Activated CD8-positive, alpha-beta memory T cell treated with anti-CD3 and anti-CD28 coated beads, Interleukin-2, amount 50 U/mL, for 24 hours (primary cell): ENCODE measurements around the gene CHST9.
"Not testable (repeated sequence)": the region's sequence is repeated elsewhere in the genome, so short reads cannot be mapped to it uniquely, and the experiment has no call there.

Experiments
- DNase-seq: peaks from one replicate; pipeline ENCODE4 v3.0.0-alpha.2; 2020; ENCODE audit errors: extremely low read depth

Gene CHST9

DNA sequence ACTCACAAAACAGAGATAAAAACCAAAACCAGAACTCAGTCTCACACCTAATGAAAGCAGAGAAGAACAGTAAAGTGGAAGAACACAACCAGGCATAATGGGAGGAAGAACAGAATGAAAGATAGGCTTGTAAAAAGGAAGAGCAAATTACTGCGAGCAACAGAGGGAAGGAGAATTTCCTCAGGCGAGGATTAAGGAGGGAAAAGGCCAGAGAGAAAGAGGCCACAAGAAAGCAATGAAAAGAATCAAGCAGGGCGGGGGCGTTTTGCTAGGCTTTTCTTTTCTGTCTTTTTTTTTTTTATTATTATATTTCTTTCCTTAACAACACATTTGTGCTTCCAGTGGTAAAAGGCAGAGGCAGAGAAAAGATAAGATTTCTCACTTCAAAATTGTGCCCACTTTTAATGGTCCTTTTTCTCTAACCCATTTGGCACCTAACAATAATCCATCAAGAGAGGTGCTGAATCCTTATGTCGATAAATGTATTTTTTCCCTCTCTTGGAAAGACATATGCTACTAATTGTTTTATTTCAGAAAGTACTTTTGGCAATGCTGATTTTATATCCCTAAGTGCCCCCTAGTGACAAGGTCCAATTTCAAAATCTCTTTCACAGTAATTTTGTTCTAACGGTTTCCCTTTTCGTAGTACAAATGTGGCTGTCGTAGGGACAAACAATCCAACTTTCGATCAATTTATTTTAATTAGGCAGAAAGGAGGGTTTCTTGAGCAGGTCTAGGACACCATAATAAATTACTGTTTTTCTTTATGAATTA is 180.9 kb downstream of the CHST9 start:
- no peak for DNase-seq

DNA sequence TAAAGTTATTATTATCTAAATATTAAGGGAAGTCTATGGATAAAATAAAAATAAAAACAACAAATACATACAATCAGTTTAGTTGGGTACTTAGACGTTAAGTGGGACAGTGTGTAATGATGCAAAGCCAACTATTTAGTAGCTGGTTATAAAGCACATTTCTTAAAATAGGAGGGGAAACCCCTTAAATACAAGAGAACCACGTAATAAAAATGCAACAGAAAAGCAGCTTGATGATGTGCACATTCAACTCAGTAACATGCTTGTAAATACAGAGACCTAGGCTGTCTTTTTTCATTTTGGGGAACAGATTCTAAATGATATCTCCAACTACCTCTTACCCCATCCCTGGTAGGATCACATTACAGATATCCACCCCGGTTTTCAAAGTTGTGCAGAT is 185.3 kb downstream of the CHST9 start:
- no peak for DNase-seq

DNA sequence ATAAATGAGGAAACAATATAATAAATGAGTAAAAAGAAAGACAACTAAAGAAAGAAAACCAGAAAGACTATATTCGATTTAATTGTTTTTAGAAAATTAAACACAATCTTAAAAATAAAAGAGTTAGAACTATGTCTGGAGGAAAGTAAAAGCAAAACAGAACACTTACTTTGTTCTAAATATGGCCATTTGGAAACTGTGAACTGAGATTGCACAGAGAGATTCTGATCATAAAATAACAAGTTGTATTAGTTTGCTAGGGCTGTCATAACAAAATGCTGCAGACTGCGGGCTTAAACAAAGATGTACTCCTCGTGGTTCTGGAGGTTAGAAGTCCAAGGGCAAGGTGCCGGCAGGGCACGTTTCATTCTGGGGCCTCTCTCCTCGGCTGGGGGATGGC is 191.5 kb downstream of the CHST9 start:
- DNase-seq = no peak

- DNase-seq = no peak
These were observed 192.2 kb downstream of the CHST9 start for GRCh38 chr18:26992926-26993325.

DNA sequence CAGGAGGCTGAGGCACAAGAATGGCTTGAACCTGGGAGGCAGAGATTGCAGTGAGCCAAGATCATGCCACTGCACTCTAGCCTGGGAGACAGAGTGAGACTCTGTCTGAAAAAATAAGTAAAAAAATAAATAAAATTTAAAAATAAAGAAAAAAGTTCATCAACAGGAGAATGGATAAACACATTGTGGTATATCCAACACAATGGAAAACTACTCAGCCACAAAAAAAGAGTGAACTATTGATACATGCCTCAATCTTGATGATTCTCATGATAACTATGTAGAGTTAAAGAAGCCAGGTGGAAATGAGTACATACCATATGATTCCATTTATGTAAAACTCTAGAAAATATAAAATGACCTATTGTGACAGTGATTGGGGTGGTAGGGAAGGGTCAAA is 195.3 kb downstream of the CHST9 start:
- no peak for DNase-seq

GRCh38 chr18:26981360-26982082 is 203.6 kb downstream of the CHST9 start:
- no peak for DNase-seq

- DNase-seq = no peak
These were observed 206.2 kb downstream of the CHST9 start for GRCh38 chr18:26978812-26979341.

- DNase-seq = no peak
These were observed 207.3 kb downstream of the CHST9 start for GRCh38 chr18:26977781-26978180.

DNA sequence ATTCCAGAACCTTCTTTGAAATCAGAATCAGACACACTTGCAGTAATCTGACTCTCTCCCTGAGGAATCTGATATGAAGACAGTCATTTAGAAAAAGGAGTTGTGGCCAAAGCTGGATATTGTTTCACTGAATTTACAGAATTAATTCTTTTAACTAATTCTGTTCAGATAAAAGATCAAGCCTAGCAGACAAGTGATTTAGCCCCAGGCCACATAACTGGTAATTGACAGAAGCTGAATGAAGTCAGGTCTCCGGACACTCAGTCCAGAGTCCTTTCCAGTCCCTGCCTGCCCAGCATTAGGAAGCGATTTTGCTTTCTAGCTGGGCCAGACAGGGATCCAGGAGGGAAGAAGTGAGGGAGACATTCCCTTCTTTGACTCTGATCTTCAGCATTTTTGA is 208.9 kb downstream of the CHST9 start:
- no peak for DNase-seq

GRCh38 chr18:26972549-26972948 is 212.6 kb downstream of the CHST9 start:
- DNase-seq = not testable (repeated sequence)

- no peak for DNase-seq
These were observed 213.7 kb downstream of the CHST9 start for GRCh38 chr18:26971409-26971808.

DNA sequence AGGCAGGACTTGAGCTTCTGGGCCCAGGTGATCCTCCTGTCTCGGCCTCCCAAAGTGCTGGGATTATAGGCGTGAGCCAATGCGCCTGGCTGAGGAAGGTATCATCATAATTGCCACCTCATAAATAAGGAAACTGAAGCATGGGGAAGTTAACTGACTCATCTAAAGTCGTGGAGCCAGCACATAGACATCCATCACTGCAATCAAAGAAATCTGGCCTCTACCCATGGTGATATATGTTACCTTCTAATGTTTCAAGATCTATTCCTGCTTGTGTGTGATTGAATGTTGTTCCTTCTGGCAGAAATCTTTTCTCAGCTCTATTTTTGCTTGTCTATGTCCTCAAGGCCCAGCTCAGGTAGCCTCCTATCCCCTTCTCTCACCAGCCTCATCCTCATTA is 214.5 kb downstream of the CHST9 start:
- no peak for DNase-seq

DNA sequence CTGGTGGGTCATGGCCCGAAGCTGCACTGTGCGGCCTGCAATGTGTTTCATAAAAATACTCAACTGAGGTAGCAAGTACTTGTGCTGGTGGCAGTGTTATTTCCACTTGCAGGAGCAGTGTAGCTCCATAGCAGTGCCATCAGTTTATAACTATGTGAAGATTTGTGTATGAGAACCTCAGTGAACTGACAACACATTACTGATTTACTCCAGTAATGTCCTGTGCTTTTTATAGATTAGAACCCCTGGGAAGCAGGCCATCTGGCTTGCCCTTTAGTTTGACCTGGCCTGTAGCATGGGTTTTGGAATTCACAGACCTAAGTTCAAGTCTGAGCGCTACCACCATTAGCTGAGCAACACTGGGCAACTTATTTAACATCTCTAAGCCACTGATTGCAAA is 219.9 kb downstream of the CHST9 start:
- no peak for DNase-seq

DNA sequence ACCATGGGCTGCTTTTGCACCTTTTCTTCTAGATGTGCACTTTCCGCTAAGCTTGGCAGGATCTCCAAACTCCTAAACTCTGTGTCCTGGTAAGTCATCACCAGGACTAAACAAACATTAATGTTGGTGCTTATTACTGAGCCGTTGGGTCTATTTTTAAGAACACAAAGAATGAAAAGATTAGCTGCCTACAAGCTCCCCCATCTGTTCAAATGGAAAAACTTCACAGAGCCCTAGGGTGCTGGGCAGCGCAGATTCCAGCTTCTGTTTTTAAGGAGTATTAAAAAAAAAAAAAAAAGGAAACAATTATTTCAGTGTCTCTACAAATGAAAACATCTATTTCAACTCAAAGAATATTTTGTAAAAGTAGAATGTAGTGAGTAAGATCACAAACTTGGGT is 221.8 kb downstream of the CHST9 start:
- no peak for DNase-seq

DNA sequence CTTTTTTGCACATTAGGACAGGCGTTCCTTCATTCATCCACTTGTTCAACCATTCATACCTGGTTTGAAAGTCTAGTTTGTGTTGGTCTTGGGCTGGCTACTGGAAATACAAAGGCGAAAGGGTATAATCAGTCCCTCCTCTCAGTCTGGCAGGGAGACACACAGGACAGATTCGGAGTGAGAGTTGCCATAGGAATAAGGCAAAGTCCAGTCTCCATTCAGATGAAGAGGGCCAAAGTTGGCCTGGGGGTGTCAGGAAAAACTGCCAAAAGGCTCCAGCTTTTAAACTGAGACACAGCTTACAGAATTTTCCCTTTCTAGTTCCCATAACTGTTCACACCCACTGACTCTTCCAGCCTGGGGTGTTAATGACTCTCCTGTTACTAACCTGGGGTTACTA is 223.3 kb downstream of the CHST9 start:
- DNase-seq = no peak

- no peak for DNase-seq
These were observed 224.2 kb downstream of the CHST9 start for GRCh38 chr18:26960911-26961310.

GRCh38 chr18:26956863-26957262 is 228.2 kb downstream of the CHST9 start:
- no peak for DNase-seq

- DNase-seq = no peak
These were observed 236.4 kb downstream of the CHST9 start for GRCh38 chr18:26948703-26949102.

DNA sequence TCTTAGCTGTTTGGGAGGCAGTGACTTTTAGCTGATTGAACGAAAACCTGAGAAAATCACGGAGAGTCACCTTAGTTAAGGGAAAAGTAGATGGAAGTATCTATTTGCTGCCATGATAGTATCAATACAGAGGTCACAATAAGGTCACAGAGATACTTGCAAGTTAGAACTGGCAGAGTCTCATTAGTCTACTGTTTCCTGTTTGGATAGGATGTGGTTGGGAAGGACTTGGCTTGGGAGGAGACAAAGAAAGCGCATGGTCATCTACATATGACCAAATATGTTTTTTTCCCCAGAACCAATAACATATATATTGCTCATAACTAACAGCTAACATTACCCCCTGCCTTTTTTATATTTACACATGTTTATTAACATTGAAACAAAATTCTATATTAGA is 241.2 kb downstream of the CHST9 start:
- no peak for DNase-seq

DNA sequence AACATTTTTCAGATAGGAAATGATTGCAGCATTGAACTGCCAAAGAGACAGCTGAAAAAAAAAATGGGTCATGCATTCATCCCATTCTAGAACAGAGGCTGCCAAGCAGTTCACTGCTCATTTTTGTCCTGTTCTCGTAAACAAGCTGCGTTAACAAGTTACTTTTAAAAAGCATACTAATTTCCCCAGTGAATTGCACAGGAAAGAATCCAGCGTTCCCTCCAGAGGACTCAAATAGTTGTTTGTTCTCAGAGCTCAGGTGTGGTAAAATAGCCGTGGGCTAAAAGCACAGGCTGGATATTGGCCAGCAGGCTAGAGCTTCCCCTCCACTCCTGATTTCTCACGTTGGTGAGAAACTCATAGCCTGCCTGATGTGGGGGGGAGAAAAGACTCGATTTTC is 243.5 kb downstream of the CHST9 start:
- no peak for DNase-seq

DNA sequence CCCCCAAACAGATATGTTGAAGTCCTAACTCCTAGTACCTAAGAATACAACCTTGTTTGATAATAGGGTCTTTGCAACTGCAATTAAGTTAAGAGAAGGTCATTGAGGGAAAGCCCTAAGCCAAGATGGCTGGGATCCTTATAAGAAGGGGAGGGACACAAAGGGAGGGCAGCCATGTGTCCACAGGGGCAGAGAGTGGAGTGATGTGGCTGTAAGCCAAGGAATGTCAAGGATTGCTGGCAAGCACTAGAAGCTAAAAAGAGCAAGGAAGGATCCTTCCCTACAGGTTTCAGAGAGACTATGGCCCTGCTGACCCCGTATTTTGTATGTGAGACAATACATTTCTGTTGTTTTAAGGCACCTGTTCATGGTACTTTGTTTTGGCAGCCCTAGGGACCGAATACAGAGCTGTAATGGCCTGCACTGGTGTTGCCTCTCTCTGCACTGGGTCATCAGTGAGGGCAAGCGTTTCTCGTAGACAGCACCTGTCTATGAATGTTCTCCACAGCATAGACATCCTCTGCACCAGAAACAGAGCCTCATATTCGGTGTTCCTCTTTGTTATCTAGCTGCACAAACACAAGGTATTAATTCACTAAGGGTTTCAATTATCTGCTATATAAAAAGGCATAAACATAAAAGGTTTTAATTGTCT is 244.2 kb downstream of the CHST9 start:
- DNase-seq = no peak

DNA sequence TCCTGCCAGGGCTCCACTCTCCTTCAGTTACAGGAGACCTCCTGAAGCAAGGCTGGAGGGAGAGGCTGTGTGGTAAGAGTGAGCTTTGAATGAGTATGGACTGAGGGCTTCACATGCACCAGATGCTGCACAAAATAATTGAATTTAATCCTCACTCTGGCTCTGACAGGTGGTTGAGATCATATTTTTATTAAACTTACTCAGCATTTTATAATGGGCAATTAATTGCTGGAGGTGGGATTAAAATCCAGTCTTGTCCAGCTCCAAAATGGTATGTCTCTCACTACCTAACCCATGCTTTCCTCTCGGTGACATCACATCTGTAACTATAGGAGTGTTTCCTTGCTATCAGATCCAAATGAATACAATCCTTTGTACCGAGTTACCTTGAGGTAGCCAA is 253.4 kb downstream of the CHST9 start:
- no peak for DNase-seq

GRCh38 chr18:26930630-26931029 is 254.5 kb downstream of the CHST9 start:
- no peak for DNase-seq
